K562 (cell line): ENCODE data around the gene MCC. TPM values are rescaled to one million over a fixed set of nuclear protein-coding genes. Genes with fewer than 3 reads are reported as not detected.

Source experiments
- CEBPG ChIP-seq, 3 experiments: fragments of 200-800 bp in 1 of 3; sonication (Bioruptor generic) in 1 of 3; sonication (generic) in 1 of 3; formaldehyde crosslinking in 1 of 3; IDR thresholded peaks in 2 of 3; conservative IDR thresholded peaks in 1 of 3; 2 replicates each; pipeline versions ENCODE4 v1.6.1 to v1.8.0; 2016 to 2022; ENCODE audit warnings: missing compliant biosample characterization in 2 of 3, missing genetic modification characterization in 2 of 3, mild to moderate bottlenecking in 1 of 3, missing genetic modification reagents in 1 of 3
- ETV5 ChIP-seq: sonication (generic); formaldehyde crosslinking; IDR thresholded peaks from 2 replicates; pipeline ENCODE4 v1.4.0; 2020; ENCODE audit warnings: low read depth, mild to moderate bottlenecking, missing genetic modification reagents
- SAFB ChIP-seq: fragments of 200-400 bp; formaldehyde crosslinking; IDR thresholded peaks from 2 replicates; pipeline ENCODE4 v1.6.1; 2017; ENCODE audit warnings: low read depth, low read length, borderline replicate concordance
- SIX5 ChIP-seq, 2 experiments: IDR thresholded peaks; 2 replicates each; pipeline ENCODE4 v1.6.1; 2011; ENCODE audit warnings: low read length in 2 of 2, borderline replicate concordance in 1 of 2, low read depth in 1 of 2, mild to moderate bottlenecking in 1 of 2, moderate library complexity in 1 of 2; ENCODE audit not compliant: insufficient read depth in 1 of 2
- SMAD3 ChIP-seq: fragments of 450-650 bp; formaldehyde crosslinking; conservative IDR thresholded peaks from 2 replicates; pipeline ENCODE4 v1.4.0; 2020; ENCODE audit warnings: mild to moderate bottlenecking
- TRIM24 ChIP-seq, 2 experiments: fragments of 450-650 bp; IDR thresholded peaks; 2 replicates each; pipeline ENCODE4 v1.6.1; 2016
- XRCC3 ChIP-seq: fragments of 450-650 bp; IDR thresholded peaks from 2 replicates; pipeline ENCODE4 v1.6.1; 2017; ENCODE audit warnings: mild to moderate bottlenecking, moderate library complexity
- ZNF217 ChIP-seq: sonication (generic); formaldehyde crosslinking; IDR thresholded peaks from 2 replicates; pipeline ENCODE4 v1.8.0; 2022; ENCODE audit warnings: mild to moderate bottlenecking, missing genetic modification reagents
- polyA plus RNA-seq, 8 experiments: library from polyadenylated mRNA; depleted of rRNA in 4 of 8; stranded (reverse) in 5 of 8; unstranded in 3 of 8; fragments of >200 nt; fragmentation: Nextera tagmentation in 2 of 8; fragmentation: Illumina TruSeq in 1 of 8; extraction: Ambion mirVana in 2 of 8; extraction: Trizol in 1 of 8; gene quantifications; 2 replicates each; pipeline versions ENCODE4 v1.2.1 to v1.2.3, GENCODE V29; 2011 to 2014; ENCODE audit warnings: inconsistent platforms in 1 of 8, missing spikeins in 1 of 8
- total RNA-seq, 7 experiments: library from RNA; depleted of rRNA in 6 of 7; stranded (reverse); fragments of >200 nt in 6 of 7; fragmentation: Illumina TruSeq in 2 of 7; extraction: Trizol in 2 of 7; gene quantifications; 2 replicates each; pipeline versions ENCODE4 v1.2.1 to v1.2.3, GENCODE V29; 2011 to 2021; ENCODE audit warnings: low replicate concordance in 1 of 7
- TF ChIP-seq, protein P1 (sequence below): fragments of 450-650 bp; IDR thresholded peaks from 2 replicates; pipeline ENCODE4 v1.6.1; 2017; ENCODE audit warnings: antibody characterized with exemption, mild to moderate bottlenecking

The MCC gene
- total and polyA plus RNA-seq, 9 of the 15 experiments (the other 6 are each of a cell fraction or from before 2014, with no cell fraction given), result 0.04 to 0.24 (median 0.06) TPM; not detected in 1

DNA sequence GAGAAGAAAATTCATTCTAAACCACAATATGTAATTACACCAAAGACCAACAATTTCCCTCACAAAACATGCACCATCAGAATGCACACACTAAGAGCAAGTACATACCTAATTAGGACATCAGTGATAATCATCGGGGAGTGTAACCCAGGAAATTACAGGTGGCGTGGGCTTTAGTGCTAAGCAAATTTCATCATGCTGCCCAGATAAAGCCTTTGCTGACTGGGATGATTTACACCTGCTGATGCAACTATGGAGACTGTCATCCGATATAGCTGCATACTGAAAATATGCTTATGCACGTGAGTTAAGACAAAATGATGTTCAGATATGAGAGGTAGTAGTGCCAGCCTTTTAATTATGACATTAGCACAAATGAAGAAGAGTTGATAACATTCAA is 388.4 kb downstream of the MCC start (continued):
- TF ChIP-seq ETV5 (CRISPR knock-in tag), result no peak
- no peak for TF ChIP-seq ZNF217 (CRISPR knock-in tag)
- TF ChIP-seq XRCC3, result no peak
- TF ChIP-seq SMAD3 (CRISPR knock-in tag), result no peak
- TF ChIP-seq SIX5 (IDR thresholded peaks at IDR 0.05; ENCODE audit: borderline replicate concordance in 1 of 2, insufficient read depth in 1 of 2, low read depth in 1 of 2, low read length in 2 of 2), result no peak
- no peak for TF ChIP-seq SAFB
- peak; percentile 48 to 81; a peak in 2 of 4 replicates for TF ChIP-seq TRIM24 (IDR thresholded peaks at IDR 0.05)
- TF ChIP-seq, protein P1, sequence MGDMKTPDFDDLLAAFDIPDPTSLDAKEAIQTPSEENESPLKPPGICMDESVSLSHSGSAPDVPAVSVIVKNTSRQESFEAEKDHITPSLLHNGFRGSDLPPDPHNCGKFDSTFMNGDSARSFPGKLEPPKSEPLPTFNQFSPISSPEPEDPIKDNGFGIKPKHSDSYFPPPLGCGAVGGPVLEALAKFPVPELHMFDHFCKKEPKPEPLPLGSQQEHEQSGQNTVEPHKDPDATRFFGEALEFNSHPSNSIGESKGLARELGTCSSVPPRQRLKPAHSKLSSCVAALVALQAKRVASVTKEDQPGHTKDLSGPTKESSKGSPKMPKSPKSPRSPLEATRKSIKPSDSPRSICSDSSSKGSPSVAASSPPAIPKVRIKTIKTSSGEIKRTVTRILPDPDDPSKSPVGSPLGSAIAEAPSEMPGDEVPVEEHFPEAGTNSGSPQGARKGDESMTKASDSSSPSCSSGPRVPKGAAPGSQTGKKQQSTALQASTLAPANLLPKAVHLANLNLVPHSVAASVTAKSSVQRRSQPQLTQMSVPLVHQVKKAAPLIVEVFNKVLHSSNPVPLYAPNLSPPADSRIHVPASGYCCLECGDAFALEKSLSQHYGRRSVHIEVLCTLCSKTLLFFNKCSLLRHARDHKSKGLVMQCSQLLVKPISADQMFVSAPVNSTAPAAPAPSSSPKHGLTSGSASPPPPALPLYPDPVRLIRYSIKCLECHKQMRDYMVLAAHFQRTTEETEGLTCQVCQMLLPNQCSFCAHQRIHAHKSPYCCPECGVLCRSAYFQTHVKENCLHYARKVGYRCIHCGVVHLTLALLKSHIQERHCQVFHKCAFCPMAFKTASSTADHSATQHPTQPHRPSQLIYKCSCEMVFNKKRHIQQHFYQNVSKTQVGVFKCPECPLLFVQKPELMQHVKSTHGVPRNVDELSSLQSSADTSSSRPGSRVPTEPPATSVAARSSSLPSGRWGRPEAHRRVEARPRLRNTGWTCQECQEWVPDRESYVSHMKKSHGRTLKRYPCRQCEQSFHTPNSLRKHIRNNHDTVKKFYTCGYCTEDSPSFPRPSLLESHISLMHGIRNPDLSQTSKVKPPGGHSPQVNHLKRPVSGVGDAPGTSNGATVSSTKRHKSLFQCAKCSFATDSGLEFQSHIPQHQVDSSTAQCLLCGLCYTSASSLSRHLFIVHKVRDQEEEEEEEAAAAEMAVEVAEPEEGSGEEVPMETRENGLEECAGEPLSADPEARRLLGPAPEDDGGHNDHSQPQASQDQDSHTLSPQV, result no peak
- peak; percentile 76 for TF ChIP-seq CEBPG (CRISPR knock-in tag; IDR thresholded peaks at IDR 0.05)
- TF ChIP-seq CEBPG (tag; conservative IDR thresholded peaks at IDR 0.05 in 1 of 2, IDR thresholded peaks at IDR 0.05 in 1 of 2), result peak; percentile 94 to 98
